H1 (cell line): Measurements from ENCODE around the gene FOXO4. TPM values are rescaled to one million over a fixed set of nuclear protein-coding genes. Genes with fewer than 3 reads are reported as not detected.

Experiments
- CHD7 ChIP-seq: fragments of 300-600 bp; sonication (generic); IDR thresholded peaks from 2 replicates; pipeline ENCODE4 v1.7.1; 2012; ENCODE audit warnings: low read length, moderate library complexity, mild to moderate bottlenecking, inconsistent platforms; ENCODE audit not compliant: insufficient replicate concordance
- CREB1 ChIP-seq: IDR thresholded peaks from 2 replicates; pipeline ENCODE4 v1.6.1; 2012; ENCODE audit warnings: inconsistent platforms
- E2F6 ChIP-seq: IDR thresholded peaks from 2 replicates; pipeline ENCODE4 v1.6.1; 2012; ENCODE audit warnings: inconsistent platforms
- KDM5A ChIP-seq: fragments of 200-600 bp; IDR thresholded peaks from 2 replicates; pipeline ENCODE4 v1.7.1; 2012; ENCODE audit warnings: mild to moderate bottlenecking, low read length, inconsistent platforms, mixed read lengths
- SIRT6 ChIP-seq: IDR thresholded peaks from one replicate; pipeline ENCODE4 v1.7.1; 2012; ENCODE audit warnings: low read length, inconsistent platforms
- TBP ChIP-seq: IDR thresholded peaks from 2 replicates; pipeline ENCODE4 v1.6.1; 2011; ENCODE audit warnings: low read depth, low read length, improper control_type of control experiment
- polyA plus RNA-seq, 7 experiments: library from polyadenylated mRNA; depleted of rRNA in 3 of 7; stranded (reverse) in 5 of 7; unstranded in 2 of 7; fragments of >200 nt in 5 of 7; fragments of 200-250 nt in 2 of 7; gene quantifications; 1 replicate in 5 of 7; 2 replicates in 1 of 7; 4 replicates in 1 of 7; pipeline versions ENCODE4 v1.2.1 to v1.2.3, GENCODE V29; 2011 to 2013; ENCODE audit warnings: missing spikeins in 2 of 7, mixed read lengths in 2 of 7
- total RNA-seq: library from RNA; stranded (reverse); fragmentation: NEBNext Ultra II Directional; extraction: Animal tissue kit (Norgen Biotek cat#: 25700); gene quantifications from 2 replicates; pipeline ENCODE4 v1.2.1, GENCODE V29; 2021

The FOXO4 gene
- total and polyA plus RNA-seq, 2 of the 8 experiments (the other 6 are each of a cell fraction or from before 2014, with no cell fraction given), result 12.3 to 57.4 TPM

- no peak for TF ChIP-seq CHD7
- TF ChIP-seq E2F6, result no peak
- no peak for TF ChIP-seq TBP
- TF ChIP-seq SIRT6, result no peak
- TF ChIP-seq KDM5A, result no peak
- no peak for TF ChIP-seq CREB1
Observed at GRCh38 chrX:71091263-71091662, 4.4 kb upstream of the FOXO4 start (continued).
